Right cardiac atrium (tissue), 5 donors: ENCODE data around the gene NINJ1. TPM values are rescaled to one million over a fixed set of nuclear protein-coding genes. Genes with fewer than 3 reads are reported as not detected.

Source experiments
- ATAC-seq, 2 donors: fragments of 200-7000 bp; cut with Tn5 transposase; one replicate each; pipeline versions ENCODE4 v1.8.0 to v1.9.1; 2020; ENCODE audit warnings: moderate library complexity in 2 of 2, mild to moderate bottlenecking in 1 of 2
- DNase-seq, 3 donors: peaks; one replicate each; pipeline ENCODE4 v3.0.0-alpha.2; 2020
- H3K27ac ChIP-seq: one replicate; pipeline ENCODE4 v1.5.1; 2013; ENCODE audit warnings: mild to moderate bottlenecking, low read length, control low read depth, moderate library complexity
- H3K27me3 ChIP-seq: one replicate; pipeline ENCODE4 v1.6.1; 2013; ENCODE audit not compliant: control insufficient read depth, insufficient read depth
- H3K4me1 ChIP-seq: one replicate; pipeline ENCODE4 v1.6.1; 2013; ENCODE audit warnings: low read length; ENCODE audit not compliant: control insufficient read depth, insufficient read depth
- H3K4me3 ChIP-seq: one replicate; pipeline ENCODE4 v1.5.1; 2013; ENCODE audit warnings: low read length, control low read depth
- H3K9me3 ChIP-seq: one replicate; pipeline ENCODE4 v1.6.1; 2013; ENCODE audit warnings: low read length; ENCODE audit not compliant: control insufficient read depth
- WGBS: extraction: QIAGEN DNeasy Blood & Tissue Kit; methylation state at CpG from one replicate; pipeline ENCODE4 v1.1.7; 2013; 5-methylcytosine and 5-hydroxymethylcytosine counted together
- intact Hi-C, 4 donors: fragments of 100-400 bp; cut with DNase I; formaldehyde crosslinking; loops; one replicate each; pipeline versions ENCODE4 v1.11.0 to v1.14.0; 2022 to 2023
- polyA plus RNA-seq: library from polyadenylated mRNA; stranded (reverse); fragments of 200-250 nt; gene quantifications from one replicate; pipeline ENCODE4 v1.2.3, GENCODE V29; 2013
- total RNA-seq, 4 donors: library from RNA; stranded (reverse); fragmentation: NEBNext Ultra II Directional; extraction: Animal tissue kit (Norgen Biotek cat#: 25700); gene quantifications; one replicate each; pipeline ENCODE4 v1.2.1, GENCODE V29; 2021
- donor health status: healthy with polysubstance abuse.
- donor health status: DM: no; HTN: yes; CAD: no.
- donor health status: DM: no; HTN: no; CAD: no.
- donor health status: DM: no; HTN: yes; CAD: no; lungs with severe emphysema.
- donor health status: DM: yes; HTN: yes; CAD: no.

The NINJ1 gene
- total and polyA plus RNA-seq, 5 donors, result 42.9 to 96.2 (median 62.8) TPM

- DNase-seq (peak in 2 of 3 donors; percentile 8 to 40), ATAC-seq (no peak)
- intact Hi-C loops, result no loop called here
- Histone ChIP-seq H3K27me3 (no peaks in the 10 kb centered on the region), H3K27ac (no peak overlapping the region), H3K4me3 (no peak overlapping the region), H3K9me3 (no peaks in the 10 kb centered on the region), H3K4me1 (peaks cover 7% of the 10 kb centered on the region)
- 94% methylated on average over 10 of the region's 10 CpGs for WGBS
Observed at GRCh38 chr9:93125331-93125894, 8.6 kb downstream of the NINJ1 start.

DNA sequence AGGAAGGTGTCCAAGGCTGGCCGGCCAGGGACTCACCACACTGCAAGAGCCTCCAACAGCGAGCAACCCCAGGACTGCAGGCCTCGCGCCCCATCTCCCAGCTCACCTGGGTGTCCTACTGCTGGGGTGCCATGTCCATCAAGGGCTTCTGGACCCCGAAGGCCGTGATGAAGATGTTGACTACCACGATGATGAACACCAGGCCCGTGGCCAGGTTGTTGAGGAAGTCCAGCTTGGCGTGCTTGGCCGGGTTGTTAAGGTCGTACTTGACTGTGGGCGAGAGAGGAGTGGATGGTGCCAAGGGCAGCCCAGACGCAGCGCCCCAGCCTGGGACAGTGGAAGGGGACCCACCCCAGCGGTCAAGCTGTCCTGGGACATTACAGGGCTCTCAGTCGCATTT is 9.3 kb downstream of the NINJ1 start:
- Histone ChIP-seq H3K27me3 (no peaks in the 10 kb centered on the region), H3K4me1 (peaks cover 4% of the 10 kb centered on the region), H3K9me3 (no peaks in the 10 kb centered on the region), H3K27ac (no peak overlapping the region), H3K4me3 (no peak overlapping the region)
- DNase-seq, result peak in 2 of 3 donors; percentile 46 to 47
- ATAC-seq, result no peak
- intact Hi-C loops, result no loop called here
- WGBS, result 93% methylated on average over 16 of the region's 16 CpGs

DNA sequence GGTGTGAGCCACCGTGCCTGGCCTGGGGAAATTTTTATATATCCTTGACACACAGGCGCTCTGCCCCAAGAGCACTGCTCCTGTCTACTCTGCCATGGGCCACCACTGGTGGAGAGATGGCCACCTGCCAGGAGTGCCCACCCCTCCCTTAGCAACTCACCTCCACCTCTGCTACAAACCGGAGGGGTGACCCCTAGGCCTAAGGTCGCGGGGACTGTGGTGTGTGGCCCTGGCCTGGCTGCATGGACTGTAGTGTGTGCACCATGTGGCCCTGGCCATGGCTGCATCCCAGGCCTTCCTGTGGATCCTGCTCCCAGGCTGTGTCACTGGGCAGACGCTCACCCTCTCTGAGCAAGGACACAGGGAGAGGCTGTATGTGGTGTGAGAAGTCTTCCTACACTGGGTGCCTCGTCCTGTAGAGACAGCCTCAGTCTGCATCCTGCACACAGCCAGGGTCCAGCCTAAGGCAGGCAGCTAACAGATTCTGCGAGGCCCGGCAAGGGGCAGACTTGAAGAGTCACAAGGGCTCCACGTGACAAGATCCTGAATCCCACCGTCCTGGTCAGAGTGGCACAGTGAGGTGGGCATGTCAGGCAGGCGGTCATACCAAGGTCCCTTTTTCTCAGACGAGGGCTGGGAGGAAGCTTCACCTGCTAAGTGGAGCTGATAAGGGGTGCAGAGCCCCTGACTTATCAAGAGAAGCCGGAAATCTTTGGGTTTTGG is 10.3 kb downstream of the NINJ1 start:
- 80% methylated on average over 14 of the region's 14 CpGs for WGBS
- H3K4me1 ChIP-seq, result peaks cover 4% of the 10 kb centered on the region
- ATAC-seq, result no peak

DNA sequence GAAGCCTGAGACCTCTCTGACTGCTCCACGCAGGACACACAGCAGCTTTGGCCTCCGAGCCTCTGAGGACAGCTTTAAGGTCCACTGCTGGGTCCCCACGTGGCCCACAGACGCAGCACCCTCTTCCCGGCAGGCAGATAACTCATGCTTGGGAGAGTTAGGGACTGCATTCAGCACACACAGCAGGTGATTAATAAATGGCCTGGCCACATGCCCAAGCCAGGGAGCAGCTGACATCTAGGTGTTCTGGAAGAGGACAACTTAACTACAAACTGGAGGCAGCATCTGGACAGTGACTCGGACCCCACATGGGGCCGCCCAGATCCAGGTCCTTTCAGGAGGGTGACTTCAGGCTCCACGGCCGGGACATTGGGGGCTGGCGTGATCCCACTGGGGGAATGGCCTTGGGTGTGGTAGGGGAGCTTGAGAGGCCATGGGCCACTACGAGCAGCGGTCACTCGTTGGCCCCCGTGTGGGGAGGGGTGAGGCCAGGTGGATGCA is 11.3 kb downstream of the NINJ1 start:
- Histone ChIP-seq H3K27ac (no peak overlapping the region), H3K4me3 (no peak overlapping the region), H3K27me3 (no peaks in the 10 kb centered on the region), H3K9me3 (no peaks in the 10 kb centered on the region), H3K4me1 (peaks cover 4% of the 10 kb centered on the region)
- 89% methylated on average over 14 of the region's 14 CpGs for WGBS
- DNase-seq (peak in 2 of 3 donors; percentile 49 to 61), ATAC-seq (no peak)
- intact Hi-C loops, result no loop called here

More for the DNA sequence above, 10.3 kb downstream of the NINJ1 start:
- no peak overlapping the region for H3K27ac ChIP-seq
- no peak overlapping the region for H3K4me3 ChIP-seq
- intact Hi-C loops, result no loop called here
- no peaks in the 10 kb centered on the region for H3K27me3 ChIP-seq
- peak in 2 of 3 donors; percentile 47 to 62 for DNase-seq
- no peaks in the 10 kb centered on the region for H3K9me3 ChIP-seq

GRCh38 chr9:93121316-93122241 is 12.5 kb downstream of the NINJ1 start:
- WGBS, result 87% methylated on average over 20 of the region's 20 CpGs
- Histone ChIP-seq H3K27me3 (no peaks in the 10 kb centered on the region), H3K27ac (no peak overlapping the region), H3K9me3 (no peaks in the 10 kb centered on the region), H3K4me1 (peaks cover 4% of the 10 kb centered on the region), H3K4me3 (no peak overlapping the region)
- peak in 2 of 3 donors; percentile 46 to 52 for DNase-seq
- intact Hi-C loops, result no loop called here
- no peak for ATAC-seq

GRCh38 chr9:93120846-93121315 is 13.2 kb downstream of the NINJ1 start:
- Histone ChIP-seq H3K4me3 (no peak overlapping the region), H3K4me1 (peaks cover 4% of the 10 kb centered on the region), H3K27ac (no peak overlapping the region), H3K27me3 (no peaks in the 10 kb centered on the region), H3K9me3 (no peaks in the 10 kb centered on the region)
- intact Hi-C loops, result no loop called here
- ATAC-seq (no peak), DNase-seq (peak in 2 of 3 donors; percentile 48 to 62)
- WGBS, result 89% methylated on average over 11 of the region's 11 CpGs

GRCh38 chr9:93119953-93120845 is 13.9 kb downstream of the NINJ1 start:
- intact Hi-C loops, result no loop called here
- peak; percentile 89 to 91 for ATAC-seq
- no peaks in the 10 kb centered on the region for H3K27me3 ChIP-seq
- peak; percentile 95 to 97 (median 96) for DNase-seq
- no peaks in the 10 kb centered on the region for H3K9me3 ChIP-seq
- 44% methylated on average over 23 of the region's 23 CpGs for WGBS
- H3K27ac ChIP-seq, result peak overlapping the region; percentile 6
- H3K4me1 ChIP-seq, result peaks cover 4% of the 10 kb centered on the region
- H3K4me3 ChIP-seq, result no peak overlapping the region

DNA sequence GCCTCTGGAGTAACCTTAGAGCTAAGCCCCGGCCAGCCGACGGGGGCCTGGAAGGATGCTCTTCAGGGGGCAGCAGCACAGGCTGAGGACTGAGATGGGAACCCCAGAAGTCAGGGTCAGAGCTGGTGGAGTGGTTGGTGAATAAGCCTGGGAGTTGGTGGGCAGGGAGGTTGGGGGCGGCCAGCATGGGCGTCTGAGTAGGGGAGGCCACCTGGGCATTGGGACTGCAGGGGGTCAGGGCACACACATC is 14.4 kb downstream of the NINJ1 start:
- WGBS, result 57% methylated on average over 5 of the region's 5 CpGs
- ATAC-seq, result no peak
- H3K27me3 ChIP-seq, result no peaks in the 10 kb centered on the region
- peaks cover 4% of the 10 kb centered on the region for H3K4me1 ChIP-seq
- intact Hi-C loops, result no loop called here
- no peaks in the 10 kb centered on the region for H3K9me3 ChIP-seq
- H3K27ac ChIP-seq, result no peak overlapping the region
- no peak overlapping the region for H3K4me3 ChIP-seq
- DNase-seq, result no peak

DNA sequence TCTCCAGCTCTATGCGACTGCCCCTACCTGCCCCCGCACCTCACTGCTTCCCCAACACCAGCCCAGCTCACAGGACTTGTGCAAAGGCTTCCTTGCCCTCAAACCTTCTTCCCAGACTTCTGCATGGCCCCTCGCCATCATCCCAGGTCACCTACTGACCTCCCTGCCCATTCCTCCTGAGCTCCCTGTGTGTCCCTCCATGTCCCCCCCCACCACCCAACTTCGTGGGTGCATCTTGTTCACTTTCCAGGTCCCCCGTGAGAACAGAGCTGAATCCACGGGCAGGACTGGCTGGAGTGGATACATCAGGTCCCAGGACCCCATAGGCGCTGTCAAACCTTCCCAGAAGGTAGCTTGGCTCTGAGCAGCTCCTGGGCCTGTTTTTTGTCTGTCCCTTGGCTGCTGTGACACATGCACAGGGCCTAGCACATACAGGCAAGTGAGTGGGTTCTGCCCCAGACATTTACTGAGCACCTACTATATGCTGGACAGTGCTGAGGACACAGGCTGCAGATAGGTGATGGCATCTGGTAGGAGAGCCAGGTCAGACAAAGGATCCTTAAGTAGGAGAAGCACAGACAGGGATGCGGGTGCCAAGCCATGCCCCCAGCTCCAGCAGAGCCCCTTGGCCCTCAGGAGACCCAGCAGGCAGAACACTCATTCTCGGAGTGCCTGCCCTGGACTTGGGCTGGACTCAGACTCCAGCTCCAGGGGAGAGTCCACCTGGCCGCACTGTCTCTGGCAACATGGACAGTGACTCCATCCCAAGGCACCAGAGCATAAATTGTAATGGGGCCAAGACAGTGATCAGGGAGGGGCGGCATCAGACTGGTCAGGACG is 15.0 kb downstream of the NINJ1 start:
- H3K27ac ChIP-seq, result no peak overlapping the region
- intact Hi-C loops, result no loop called here
- 89% methylated on average over 12 of the region's 12 CpGs for WGBS
- H3K9me3 ChIP-seq, result no peaks in the 10 kb centered on the region
- H3K4me3 ChIP-seq, result no peak overlapping the region
- ATAC-seq, result no peak
- H3K4me1 ChIP-seq, result peaks cover 4% of the 10 kb centered on the region
- no peaks in the 10 kb centered on the region for H3K27me3 ChIP-seq
- peak in 2 of 3 donors; percentile 37 to 59 for DNase-seq
